ENCODE data around the gene CRABP1. TPM values are rescaled to one million over a fixed set of nuclear protein-coding genes. Genes with fewer than 3 reads are reported as not detected.
A peak's percentile ranks its signal among the peaks of the same experiment; 100 is the strongest.

Gene CRABP1
- total RNA-seq, 1 donor from 2014 or later: 8.9 TPM

GRCh38 chr15:78304216-78305066, 35.7 kb upstream of the CRABP1 start:
- peaks cover 0 to 16% (median 3%) of the 10 kb centered on the region in 3 donors for H3K27me3 ChIP-seq (ENCODE audit: control insufficient read depth in 3 of 3, insufficient read depth in 3 of 3, low read length in 3 of 3)
- no peak overlapping the region for H3K4me3 ChIP-seq (ENCODE audit: low read length in 3 of 3)
- H3K27ac ChIP-seq (ENCODE audit: low read depth, low read length): no peak overlapping the region
- no peaks in the 10 kb centered on the region for H3K9me3 ChIP-seq (ENCODE audit: control insufficient read depth in 3 of 3, low read length in 3 of 3)
- no peak overlapping the region for H3K9ac ChIP-seq (ENCODE audit: low read depth in 1 of 3, low read length in 3 of 3)
- H3K36me3 ChIP-seq (ENCODE audit: control insufficient read depth in 3 of 3, insufficient read depth in 3 of 3, low read length in 3 of 3): no peaks in the 10 kb centered on the region
- peaks cover 0 to 3% (median 0%) of the 10 kb centered on the region in 3 donors for H3K4me1 ChIP-seq (ENCODE audit: control insufficient read depth in 3 of 3, insufficient read depth in 3 of 3, low read length in 3 of 3)

- Histone ChIP-seq H3K27me3 (ENCODE audit: control insufficient read depth in 3 of 3, insufficient read depth in 3 of 3, low read length in 3 of 3) (peaks cover 0 to 16% (median 3%) of the 10 kb centered on the region in 3 donors), H3K36me3 (ENCODE audit: control insufficient read depth in 3 of 3, insufficient read depth in 3 of 3, low read length in 3 of 3) (no peaks in the 10 kb centered on the region), H3K9me3 (ENCODE audit: control insufficient read depth in 3 of 3, low read length in 3 of 3) (no peaks in the 10 kb centered on the region), H3K9ac (ENCODE audit: low read depth in 1 of 3, low read length in 3 of 3) (no peak overlapping the region), H3K27ac (ENCODE audit: low read depth, low read length) (no peak overlapping the region), H3K4me1 (ENCODE audit: control insufficient read depth in 3 of 3, insufficient read depth in 3 of 3, low read length in 3 of 3) (peaks cover 0 to 5% (median under 1%) of the 10 kb centered on the region in 3 donors), H3K4me3 (ENCODE audit: low read length in 3 of 3) (no peak overlapping the region)
These were observed 33.9 kb upstream of the CRABP1 start for GRCh38 chr15:78306176-78306774.

- H3K4me1 ChIP-seq (ENCODE audit: control insufficient read depth in 3 of 3, insufficient read depth in 3 of 3, low read length in 3 of 3): peaks cover 5 to 7% (median 6%) of the 10 kb centered on the region in 3 donors
- H3K9ac ChIP-seq (ENCODE audit: low read depth in 1 of 3, low read length in 3 of 3): no peak overlapping the region
These were observed 32.2 kb upstream of the CRABP1 start for GRCh38 chr15:78307976-78308375.

GRCh38 chr15:78308422-78309032, 31.6 kb upstream of the CRABP1 start:
- no peak overlapping the region for H3K9ac ChIP-seq (ENCODE audit: low read depth in 1 of 3, low read length in 3 of 3)
- H3K36me3 ChIP-seq (ENCODE audit: control insufficient read depth in 3 of 3, insufficient read depth in 3 of 3, low read length in 3 of 3): no peaks in the 10 kb centered on the region
- H3K27me3 ChIP-seq (ENCODE audit: control insufficient read depth in 3 of 3, insufficient read depth in 3 of 3, low read length in 3 of 3): peaks cover 0 to 17% (median 3%) of the 10 kb centered on the region in 3 donors
- H3K27ac ChIP-seq (ENCODE audit: low read depth, low read length): no peak overlapping the region
- H3K4me3 ChIP-seq (ENCODE audit: low read length in 3 of 3): no peak overlapping the region
- no peaks in the 10 kb centered on the region for H3K9me3 ChIP-seq (ENCODE audit: control insufficient read depth in 3 of 3, low read length in 3 of 3)
- peaks cover 5 to 7% (median 6%) of the 10 kb centered on the region in 3 donors for H3K4me1 ChIP-seq (ENCODE audit: control insufficient read depth in 3 of 3, insufficient read depth in 3 of 3, low read length in 3 of 3)

More at GRCh38 chr15:78307976-78308375, 32.2 kb upstream of the CRABP1 start:
- H3K4me3 ChIP-seq (ENCODE audit: low read length in 3 of 3): no peak overlapping the region
- H3K27me3 ChIP-seq (ENCODE audit: control insufficient read depth in 3 of 3, insufficient read depth in 3 of 3, low read length in 3 of 3): peaks cover 0 to 16% (median 3%) of the 10 kb centered on the region in 3 donors
- no peak overlapping the region for H3K27ac ChIP-seq (ENCODE audit: low read depth, low read length)
- H3K9me3 ChIP-seq (ENCODE audit: control insufficient read depth in 3 of 3, low read length in 3 of 3): no peaks in the 10 kb centered on the region
- no peaks in the 10 kb centered on the region for H3K36me3 ChIP-seq (ENCODE audit: control insufficient read depth in 3 of 3, insufficient read depth in 3 of 3, low read length in 3 of 3)

- no peaks in the 10 kb centered on the region for H3K36me3 ChIP-seq (ENCODE audit: control insufficient read depth in 3 of 3, insufficient read depth in 3 of 3, low read length in 3 of 3)
These were observed 28.9 kb upstream of the CRABP1 start for GRCh38 chr15:78311292-78311691.

GRCh38 chr15:78312536-78312935, 27.6 kb upstream of the CRABP1 start:
- Histone ChIP-seq H3K27ac (ENCODE audit: low read depth, low read length) (no peak overlapping the region), H3K9me3 (ENCODE audit: control insufficient read depth in 3 of 3, low read length in 3 of 3) (no peaks in the 10 kb centered on the region), H3K27me3 (ENCODE audit: control insufficient read depth in 3 of 3, insufficient read depth in 3 of 3, low read length in 3 of 3) (peaks cover 0 to 15% (median 0%) of the 10 kb centered on the region in 3 donors), H3K4me3 (ENCODE audit: low read length in 3 of 3) (no peak overlapping the region), H3K9ac (ENCODE audit: low read depth in 1 of 3, low read length in 3 of 3) (no peak overlapping the region), H3K36me3 (ENCODE audit: control insufficient read depth in 3 of 3, insufficient read depth in 3 of 3, low read length in 3 of 3) (no peaks in the 10 kb centered on the region), H3K4me1 (ENCODE audit: control insufficient read depth in 3 of 3, insufficient read depth in 3 of 3, low read length in 3 of 3) (peaks cover 5 to 7% (median 6%) of the 10 kb centered on the region in 3 donors)

More at GRCh38 chr15:78311292-78311691, 28.9 kb upstream of the CRABP1 start:
- H3K27ac ChIP-seq (ENCODE audit: low read depth, low read length): no peak overlapping the region
- H3K9ac ChIP-seq (ENCODE audit: low read depth in 1 of 3, low read length in 3 of 3): peak overlapping the region in 2 of 3 donors; percentile 10 to 28
- no peak overlapping the region for H3K4me3 ChIP-seq (ENCODE audit: low read length in 3 of 3)
- no peaks in the 10 kb centered on the region for H3K9me3 ChIP-seq (ENCODE audit: control insufficient read depth in 3 of 3, low read length in 3 of 3)
- peaks cover 0 to 15% (median 3%) of the 10 kb centered on the region in 3 donors for H3K27me3 ChIP-seq (ENCODE audit: control insufficient read depth in 3 of 3, insufficient read depth in 3 of 3, low read length in 3 of 3)
- H3K4me1 ChIP-seq (ENCODE audit: control insufficient read depth in 3 of 3, insufficient read depth in 3 of 3, low read length in 3 of 3): peaks cover 5 to 7% (median 6%) of the 10 kb centered on the region in 3 donors

GRCh38 chr15:78312957-78313356, 27.2 kb upstream of the CRABP1 start:
- H3K4me1 ChIP-seq (ENCODE audit: control insufficient read depth in 3 of 3, insufficient read depth in 3 of 3, low read length in 3 of 3): peaks cover 5 to 7% (median 6%) of the 10 kb centered on the region in 3 donors
- H3K27ac ChIP-seq (ENCODE audit: low read depth, low read length): no peak overlapping the region
- no peak overlapping the region for H3K9ac ChIP-seq (ENCODE audit: low read depth in 1 of 3, low read length in 3 of 3)
- H3K36me3 ChIP-seq (ENCODE audit: control insufficient read depth in 3 of 3, insufficient read depth in 3 of 3, low read length in 3 of 3): no peaks in the 10 kb centered on the region
- H3K4me3 ChIP-seq (ENCODE audit: low read length in 3 of 3): no peak overlapping the region
- no peaks in the 10 kb centered on the region for H3K9me3 ChIP-seq (ENCODE audit: control insufficient read depth in 3 of 3, low read length in 3 of 3)
- H3K27me3 ChIP-seq (ENCODE audit: control insufficient read depth in 3 of 3, insufficient read depth in 3 of 3, low read length in 3 of 3): peaks cover 0 to 15% (median 0%) of the 10 kb centered on the region in 3 donors

GRCh38 chr15:78313383-78313782, 26.8 kb upstream of the CRABP1 start:
- H3K9ac ChIP-seq (ENCODE audit: low read depth in 1 of 3, low read length in 3 of 3): no peak overlapping the region
- H3K36me3 ChIP-seq (ENCODE audit: control insufficient read depth in 3 of 3, insufficient read depth in 3 of 3, low read length in 3 of 3): no peaks in the 10 kb centered on the region
- no peak overlapping the region for H3K27ac ChIP-seq (ENCODE audit: low read depth, low read length)
- H3K27me3 ChIP-seq (ENCODE audit: control insufficient read depth in 3 of 3, insufficient read depth in 3 of 3, low read length in 3 of 3): peaks cover 0 to 12% (median 0%) of the 10 kb centered on the region in 3 donors
- H3K4me1 ChIP-seq (ENCODE audit: control insufficient read depth in 3 of 3, insufficient read depth in 3 of 3, low read length in 3 of 3): peaks cover 5 to 6% (median 6%) of the 10 kb centered on the region in 3 donors
- no peak overlapping the region for H3K4me3 ChIP-seq (ENCODE audit: low read length in 3 of 3)
- no peaks in the 10 kb centered on the region for H3K9me3 ChIP-seq (ENCODE audit: control insufficient read depth in 3 of 3, low read length in 3 of 3)

- H3K27me3 ChIP-seq (ENCODE audit: control insufficient read depth in 3 of 3, insufficient read depth in 3 of 3, low read length in 3 of 3): peaks cover 0 to 8% (median 0%) of the 10 kb centered on the region in 3 donors
- no peak overlapping the region for H3K4me3 ChIP-seq (ENCODE audit: low read length in 3 of 3)
These were observed 26.0 kb upstream of the CRABP1 start for GRCh38 chr15:78314181-78314581.

More at GRCh38 chr15:78314181-78314581, 26.0 kb upstream of the CRABP1 start:
- H3K9ac ChIP-seq (ENCODE audit: low read depth in 1 of 3, low read length in 3 of 3): no peak overlapping the region
- no peak overlapping the region for H3K27ac ChIP-seq (ENCODE audit: low read depth, low read length)
- no peaks in the 10 kb centered on the region for H3K9me3 ChIP-seq (ENCODE audit: control insufficient read depth in 3 of 3, low read length in 3 of 3)
- peaks cover 4 to 6% (median 5%) of the 10 kb centered on the region in 3 donors for H3K4me1 ChIP-seq (ENCODE audit: control insufficient read depth in 3 of 3, insufficient read depth in 3 of 3, low read length in 3 of 3)
- H3K36me3 ChIP-seq (ENCODE audit: control insufficient read depth in 3 of 3, insufficient read depth in 3 of 3, low read length in 3 of 3): no peaks in the 10 kb centered on the region
